Measurements from ENCODE around the gene CLEC18C.
"Not testable (repeated sequence)": the region's sequence is repeated elsewhere in the genome, so short reads cannot be mapped to it uniquely, and the experiment has no call there.

DNA sequence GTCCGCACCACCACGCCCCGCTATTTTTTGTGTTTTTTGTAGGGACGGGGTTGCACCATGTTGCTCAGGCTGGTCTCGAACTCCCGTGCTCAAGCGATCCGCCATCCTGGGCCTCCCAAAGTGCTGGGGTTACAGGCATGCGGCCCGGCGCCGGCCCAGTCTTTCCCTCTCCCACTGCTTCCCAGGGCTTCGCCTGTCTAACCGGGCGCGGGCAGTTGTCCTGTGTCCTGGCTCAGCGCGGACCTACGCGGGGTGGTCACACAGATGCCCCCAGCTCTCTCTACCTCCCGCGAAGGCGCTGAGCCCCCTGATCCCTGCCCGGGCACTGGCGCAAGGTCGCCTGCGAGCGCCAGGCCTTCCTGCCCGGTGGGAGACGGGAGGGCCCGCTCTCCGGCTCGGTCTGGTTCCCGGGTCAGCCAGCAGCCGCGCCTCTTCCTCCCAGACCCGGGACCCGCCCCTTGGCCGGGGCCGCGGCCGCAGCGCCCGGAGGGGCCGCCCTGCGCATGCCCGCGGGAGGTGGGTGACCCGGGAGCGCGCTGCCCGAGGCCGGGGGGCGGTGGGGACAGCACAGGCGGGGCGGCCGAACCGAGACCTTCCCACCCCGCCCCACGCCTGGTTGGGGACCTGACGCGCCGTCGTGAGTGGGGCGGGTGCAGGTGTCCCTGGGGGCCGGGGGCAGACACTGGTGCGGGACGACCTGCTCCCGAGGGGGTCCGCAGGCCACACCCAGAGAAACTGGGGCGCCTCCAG is 14.4 kb downstream of the CLEC18C start:
- TF ChIP-seq, protein P1, sequence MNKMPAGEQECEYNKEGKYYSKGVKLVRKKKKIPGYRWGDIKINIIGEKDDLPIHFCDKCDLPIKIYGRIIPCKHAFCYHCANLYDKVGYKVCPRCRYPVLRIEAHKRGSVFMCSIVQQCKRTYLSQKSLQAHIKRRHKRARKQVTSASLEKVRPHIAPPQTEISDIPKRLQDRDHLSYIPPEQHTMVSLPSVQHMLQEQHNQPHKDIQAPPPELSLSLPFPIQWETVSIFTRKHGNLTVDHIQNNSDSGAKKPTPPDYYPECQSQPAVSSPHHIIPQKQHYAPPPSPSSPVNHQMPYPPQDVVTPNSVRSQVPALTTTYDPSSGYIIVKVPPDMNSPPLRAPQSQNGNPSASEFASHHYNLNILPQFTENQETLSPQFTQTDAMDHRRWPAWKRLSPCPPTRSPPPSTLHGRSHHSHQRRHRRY (tag by site-specific recombination; IDR thresholded peaks at IDR 0.05), result not testable (repeated sequence)
- TF ChIP-seq, protein P2, sequence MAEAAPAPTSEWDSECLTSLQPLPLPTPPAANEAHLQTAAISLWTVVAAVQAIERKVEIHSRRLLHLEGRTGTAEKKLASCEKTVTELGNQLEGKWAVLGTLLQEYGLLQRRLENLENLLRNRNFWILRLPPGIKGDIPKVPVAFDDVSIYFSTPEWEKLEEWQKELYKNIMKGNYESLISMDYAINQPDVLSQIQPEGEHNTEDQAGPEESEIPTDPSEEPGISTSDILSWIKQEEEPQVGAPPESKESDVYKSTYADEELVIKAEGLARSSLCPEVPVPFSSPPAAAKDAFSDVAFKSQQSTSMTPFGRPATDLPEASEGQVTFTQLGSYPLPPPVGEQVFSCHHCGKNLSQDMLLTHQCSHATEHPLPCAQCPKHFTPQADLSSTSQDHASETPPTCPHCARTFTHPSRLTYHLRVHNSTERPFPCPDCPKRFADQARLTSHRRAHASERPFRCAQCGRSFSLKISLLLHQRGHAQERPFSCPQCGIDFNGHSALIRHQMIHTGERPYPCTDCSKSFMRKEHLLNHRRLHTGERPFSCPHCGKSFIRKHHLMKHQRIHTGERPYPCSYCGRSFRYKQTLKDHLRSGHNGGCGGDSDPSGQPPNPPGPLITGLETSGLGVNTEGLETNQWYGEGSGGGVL (tag by site-specific recombination; IDR thresholded peaks at IDR 0.05), result not testable (repeated sequence)
- TF ChIP-seq ZFP3 (tag by site-specific recombination; IDR thresholded peaks at IDR 0.05; ENCODE audit: low read depth); SCRT1 (tag by site-specific recombination; IDR thresholded peaks at IDR 0.05; ENCODE audit: borderline replicate concordance); SP2 (tag by site-specific recombination; IDR thresholded peaks at IDR 0.05); ZNF777 (tag by site-specific recombination; IDR thresholded peaks at IDR 0.05; ENCODE audit: borderline replicate concordance): not testable (repeated sequence)
- TF ChIP-seq, protein P3, sequence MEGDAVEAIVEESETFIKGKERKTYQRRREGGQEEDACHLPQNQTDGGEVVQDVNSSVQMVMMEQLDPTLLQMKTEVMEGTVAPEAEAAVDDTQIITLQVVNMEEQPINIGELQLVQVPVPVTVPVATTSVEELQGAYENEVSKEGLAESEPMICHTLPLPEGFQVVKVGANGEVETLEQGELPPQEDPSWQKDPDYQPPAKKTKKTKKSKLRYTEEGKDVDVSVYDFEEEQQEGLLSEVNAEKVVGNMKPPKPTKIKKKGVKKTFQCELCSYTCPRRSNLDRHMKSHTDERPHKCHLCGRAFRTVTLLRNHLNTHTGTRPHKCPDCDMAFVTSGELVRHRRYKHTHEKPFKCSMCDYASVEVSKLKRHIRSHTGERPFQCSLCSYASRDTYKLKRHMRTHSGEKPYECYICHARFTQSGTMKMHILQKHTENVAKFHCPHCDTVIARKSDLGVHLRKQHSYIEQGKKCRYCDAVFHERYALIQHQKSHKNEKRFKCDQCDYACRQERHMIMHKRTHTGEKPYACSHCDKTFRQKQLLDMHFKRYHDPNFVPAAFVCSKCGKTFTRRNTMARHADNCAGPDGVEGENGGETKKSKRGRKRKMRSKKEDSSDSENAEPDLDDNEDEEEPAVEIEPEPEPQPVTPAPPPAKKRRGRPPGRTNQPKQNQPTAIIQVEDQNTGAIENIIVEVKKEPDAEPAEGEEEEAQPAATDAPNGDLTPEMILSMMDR (tag by site-specific recombination; IDR thresholded peaks at IDR 0.05), result not testable (repeated sequence)
- TF ChIP-seq, protein P4, sequence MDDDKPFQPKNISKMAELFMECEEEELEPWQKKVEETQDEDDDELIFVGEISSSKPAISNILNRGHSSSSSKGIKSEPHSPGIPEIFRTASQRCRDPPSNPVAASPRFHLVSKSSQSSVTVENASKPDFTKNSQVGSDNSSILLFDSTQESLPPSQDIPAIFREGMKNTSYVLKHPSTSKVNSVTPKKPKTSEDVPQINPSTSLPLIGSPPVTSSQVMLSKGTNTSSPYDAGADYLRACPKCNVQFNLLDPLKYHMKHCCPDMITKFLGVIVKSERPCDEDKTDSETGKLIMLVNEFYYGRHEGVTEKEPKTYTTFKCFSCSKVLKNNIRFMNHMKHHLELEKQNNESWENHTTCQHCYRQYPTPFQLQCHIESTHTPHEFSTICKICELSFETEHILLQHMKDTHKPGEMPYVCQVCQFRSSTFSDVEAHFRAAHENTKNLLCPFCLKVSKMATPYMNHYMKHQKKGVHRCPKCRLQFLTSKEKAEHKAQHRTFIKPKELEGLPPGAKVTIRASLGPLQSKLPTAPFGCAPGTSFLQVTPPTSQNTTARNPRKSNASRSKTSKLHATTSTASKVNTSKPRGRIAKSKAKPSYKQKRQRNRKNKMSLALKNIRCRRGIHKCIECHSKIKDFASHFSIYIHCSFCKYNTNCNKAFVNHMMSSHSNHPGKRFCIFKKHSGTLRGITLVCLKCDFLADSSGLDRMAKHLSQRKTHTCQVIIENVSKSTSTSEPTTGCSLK (tag by site-specific recombination; IDR thresholded peaks at IDR 0.05), result not testable (repeated sequence)

All from HEK293 (cell line).